ENCODE measurements around the gene CTRB2. TPM values are rescaled to one million over a fixed set of nuclear protein-coding genes. Genes with fewer than 3 reads are reported as not detected.

The CTRB2 gene
- total RNA-seq, 1 donor from 2014 or later = not detected

DNA sequence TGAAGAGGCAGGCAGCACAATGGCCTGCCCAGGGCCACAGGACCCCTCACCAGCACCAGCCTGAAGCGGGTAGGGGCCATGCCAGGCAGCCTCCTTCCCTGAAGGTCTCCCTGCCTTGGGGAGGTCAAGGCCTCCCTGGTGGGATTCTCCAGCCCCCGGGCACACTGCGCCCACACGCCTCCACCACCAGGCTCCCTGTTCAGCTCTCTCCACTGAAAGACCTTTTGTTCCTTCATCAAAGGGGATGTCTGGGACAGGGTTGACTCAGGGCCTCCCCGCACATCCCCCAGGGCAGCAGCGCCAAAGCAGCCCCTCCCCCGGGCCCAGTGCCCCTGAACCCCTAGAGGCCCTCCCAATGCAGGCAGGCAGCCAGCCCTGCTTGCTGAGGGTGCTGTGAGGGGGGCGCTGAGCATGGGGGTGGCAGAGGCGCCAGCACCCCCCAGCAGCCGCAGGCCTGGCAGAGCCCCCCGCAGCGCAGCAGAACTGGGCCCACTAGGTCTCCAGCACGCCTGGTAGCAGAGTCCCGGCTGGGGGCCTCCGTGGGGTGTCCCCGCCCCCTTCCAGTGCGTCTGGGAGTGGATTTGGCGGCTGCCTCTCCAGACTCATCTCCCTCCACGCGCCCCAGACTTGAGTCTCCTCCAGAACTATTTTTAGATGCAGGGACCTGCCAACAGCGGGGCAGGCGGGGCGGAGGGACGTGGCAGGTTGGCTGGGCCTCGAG, 31.3 kb upstream of the CTRB2 start:
- Mint-ChIP-seq H3K27me3 (ENCODE audit: insufficient read depth) (peaks cover 7% of the 10 kb centered on the region), H3K4me3 (no peak overlapping the region), H3K9me3 (no peaks in the 10 kb centered on the region), H3K4me1 (ENCODE audit: low read depth) (no peaks in the 10 kb centered on the region), H3K36me3 (ENCODE audit: low read depth) (no peaks in the 10 kb centered on the region), H3K27ac (no peak overlapping the region)
- DNase-seq (ENCODE audit: low spot score) = no peak
- intact Hi-C loops (cut with micrococcal nuclease) = no loop called here

GRCh38 chr16:75237398-75238131, 30.6 kb upstream of the CTRB2 start:
- intact Hi-C loops (cut with micrococcal nuclease) = no loop called here
- Mint-ChIP-seq H3K4me3 (no peak overlapping the region), H3K9me3 (no peaks in the 10 kb centered on the region), H3K36me3 (ENCODE audit: low read depth) (no peaks in the 10 kb centered on the region), H3K27ac (no peak overlapping the region), H3K27me3 (ENCODE audit: insufficient read depth) (peaks cover 7% of the 10 kb centered on the region), H3K4me1 (ENCODE audit: low read depth) (no peaks in the 10 kb centered on the region)
- DNase-seq (ENCODE audit: low spot score) = no peak

- no peaks in the 10 kb centered on the region for H3K4me1 Mint-ChIP-seq (ENCODE audit: low read depth)
- no peak overlapping the region for H3K4me3 Mint-ChIP-seq
- H3K27ac Mint-ChIP-seq = no peak overlapping the region
- peaks cover 7% of the 10 kb centered on the region for H3K27me3 Mint-ChIP-seq (ENCODE audit: insufficient read depth)
- intact Hi-C loops (cut with micrococcal nuclease) = no loop called here
- no peaks in the 10 kb centered on the region for H3K36me3 Mint-ChIP-seq (ENCODE audit: low read depth)
- H3K9me3 Mint-ChIP-seq = no peaks in the 10 kb centered on the region
- no peak for DNase-seq (ENCODE audit: low spot score)
Observed at GRCh38 chr16:75236736-75237397, 29.9 kb upstream of the CTRB2 start.

GRCh38 chr16:75236232-75236631, 29.3 kb upstream of the CTRB2 start:
- H3K4me3 Mint-ChIP-seq = no peak overlapping the region
- H3K9me3 Mint-ChIP-seq = no peaks in the 10 kb centered on the region
- no peak for DNase-seq (ENCODE audit: low spot score)
- no peaks in the 10 kb centered on the region for H3K4me1 Mint-ChIP-seq (ENCODE audit: low read depth)
- intact Hi-C loops (cut with micrococcal nuclease) = no loop called here
- no peaks in the 10 kb centered on the region for H3K36me3 Mint-ChIP-seq (ENCODE audit: low read depth)
- no peak overlapping the region for H3K27ac Mint-ChIP-seq
- H3K27me3 Mint-ChIP-seq (ENCODE audit: insufficient read depth) = peaks cover 7% of the 10 kb centered on the region

DNA sequence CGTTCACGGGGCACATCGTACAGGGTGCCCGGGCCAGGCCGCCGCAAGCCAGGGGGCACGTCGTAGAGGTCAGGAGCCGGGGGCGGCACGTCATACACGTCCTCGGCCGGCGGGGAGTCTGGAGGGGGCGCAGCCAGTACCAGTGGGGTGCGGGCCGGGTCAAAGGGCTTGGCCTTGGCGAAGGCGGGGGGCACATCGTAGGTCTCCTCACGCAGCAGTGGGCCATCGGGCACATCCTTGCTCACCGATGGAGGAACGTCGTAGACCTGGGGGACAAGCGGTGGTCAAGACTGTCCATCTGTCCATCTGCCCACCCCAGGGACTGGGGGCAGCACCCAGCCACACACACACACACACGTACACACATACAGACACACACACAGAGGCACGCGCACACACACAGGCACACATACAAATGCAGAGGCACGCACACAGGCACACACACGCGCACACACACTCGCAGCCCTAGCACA, 28.8 kb upstream of the CTRB2 start:
- peaks cover 8% of the 10 kb centered on the region for H3K27me3 Mint-ChIP-seq (ENCODE audit: insufficient read depth)
- H3K9me3 Mint-ChIP-seq = no peaks in the 10 kb centered on the region
- no peak overlapping the region for H3K27ac Mint-ChIP-seq
- H3K4me1 Mint-ChIP-seq (ENCODE audit: low read depth) = no peaks in the 10 kb centered on the region
- intact Hi-C loops (cut with micrococcal nuclease) = no loop called here
- no peak overlapping the region for H3K4me3 Mint-ChIP-seq
- H3K36me3 Mint-ChIP-seq (ENCODE audit: low read depth) = no peaks in the 10 kb centered on the region
- DNase-seq (ENCODE audit: low spot score) = no peak

DNA sequence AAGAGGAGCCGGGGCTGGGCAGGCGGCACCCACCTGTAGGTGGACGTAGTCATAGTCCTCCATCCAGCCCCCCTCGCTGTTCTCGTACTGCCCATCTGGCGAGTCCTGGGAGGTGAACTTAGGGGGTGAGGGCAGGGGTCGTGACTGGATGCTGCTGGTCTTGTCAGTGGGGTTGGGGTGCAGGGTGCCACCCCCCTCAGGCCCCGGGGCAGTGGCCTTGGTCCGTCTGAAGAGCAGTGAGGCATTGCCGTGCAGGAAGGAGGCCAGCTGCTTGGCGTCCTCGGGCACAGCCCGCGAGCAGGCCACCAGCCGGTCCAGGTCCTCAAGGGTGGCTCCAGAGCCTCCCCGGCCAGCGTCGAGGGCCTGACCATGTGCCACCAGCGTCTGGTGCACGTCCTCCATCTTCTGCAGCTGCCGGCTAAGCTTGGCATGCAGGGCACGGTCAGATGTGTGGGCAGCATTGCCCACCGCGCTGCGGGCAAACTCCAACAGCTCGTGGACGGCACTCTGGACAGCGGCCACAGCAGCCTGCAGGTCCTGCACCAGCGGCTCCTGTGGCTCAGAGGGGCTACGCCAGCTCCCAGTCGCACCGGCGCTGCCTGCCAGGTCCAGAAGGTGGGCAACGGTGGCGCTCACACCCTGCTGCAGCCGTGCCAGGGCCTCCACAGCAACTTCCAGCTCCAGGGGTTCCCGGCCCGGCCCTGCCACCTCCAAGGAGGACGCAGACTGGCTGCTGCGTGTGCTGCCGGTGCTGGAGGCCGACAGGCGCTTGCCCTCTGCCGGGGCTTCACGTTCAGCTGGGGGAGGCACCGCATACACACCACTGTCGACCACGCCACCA, 28.1 kb upstream of the CTRB2 start:
- no peaks in the 10 kb centered on the region for H3K36me3 Mint-ChIP-seq (ENCODE audit: low read depth)
- intact Hi-C loops (cut with micrococcal nuclease) = loop anchor here (1.0 to 5.0 kb wide), 3 partner anchors 38 to 168 kb away; no protein-coding TSS in a partner anchor
- no peak overlapping the region for H3K27ac Mint-ChIP-seq
- no peak for DNase-seq (ENCODE audit: low spot score)
- no peak overlapping the region for H3K4me3 Mint-ChIP-seq
- H3K27me3 Mint-ChIP-seq (ENCODE audit: insufficient read depth) = peaks cover 13% of the 10 kb centered on the region
- no peaks in the 10 kb centered on the region for H3K9me3 Mint-ChIP-seq
- H3K4me1 Mint-ChIP-seq (ENCODE audit: low read depth) = no peaks in the 10 kb centered on the region

- H3K4me1 Mint-ChIP-seq (ENCODE audit: low read depth) = no peaks in the 10 kb centered on the region
- H3K27me3 Mint-ChIP-seq (ENCODE audit: insufficient read depth) = peaks cover 9% of the 10 kb centered on the region
Observed at GRCh38 chr16:75233611-75233938, 26.6 kb upstream of the CTRB2 start.

GRCh38 chr16:75231570-75231969, 24.6 kb upstream of the CTRB2 start:
- H3K4me3 Mint-ChIP-seq = no peak overlapping the region
- H3K27me3 Mint-ChIP-seq (ENCODE audit: insufficient read depth) = peaks cover 9% of the 10 kb centered on the region
- no peaks in the 10 kb centered on the region for H3K36me3 Mint-ChIP-seq (ENCODE audit: low read depth)
- no peak for DNase-seq (ENCODE audit: low spot score)
- no peaks in the 10 kb centered on the region for H3K4me1 Mint-ChIP-seq (ENCODE audit: low read depth)
- no peak overlapping the region for H3K27ac Mint-ChIP-seq
- H3K9me3 Mint-ChIP-seq = no peaks in the 10 kb centered on the region
- intact Hi-C loops (cut with micrococcal nuclease) = loop anchor here (5.0 kb wide), 1 partner anchor 34 kb away; no protein-coding TSS in a partner anchor

More at GRCh38 chr16:75233611-75233938, 26.6 kb upstream of the CTRB2 start:
- no peak overlapping the region for H3K4me3 Mint-ChIP-seq
- intact Hi-C loops (cut with micrococcal nuclease) = loop anchor here (1.0 to 5.0 kb wide), 2 partner anchors 36 to 531 kb away; no protein-coding TSS in a partner anchor
- peak overlapping the region; percentile 65 for H3K27ac Mint-ChIP-seq
- no peak for DNase-seq (ENCODE audit: low spot score)
- no peaks in the 10 kb centered on the region for H3K36me3 Mint-ChIP-seq (ENCODE audit: low read depth)
- no peaks in the 10 kb centered on the region for H3K9me3 Mint-ChIP-seq

- H3K27me3 Mint-ChIP-seq (ENCODE audit: insufficient read depth) = peaks cover 7% of the 10 kb centered on the region
- H3K4me3 Mint-ChIP-seq = no peak overlapping the region
- intact Hi-C loops (cut with micrococcal nuclease) = loop anchor here (5.0 kb wide), 1 partner anchor 33 kb away; no protein-coding TSS in a partner anchor
- no peak overlapping the region for H3K27ac Mint-ChIP-seq
- no peaks in the 10 kb centered on the region for H3K4me1 Mint-ChIP-seq (ENCODE audit: low read depth)
- no peaks in the 10 kb centered on the region for H3K36me3 Mint-ChIP-seq (ENCODE audit: low read depth)
- no peak for DNase-seq (ENCODE audit: low spot score)
- no peaks in the 10 kb centered on the region for H3K9me3 Mint-ChIP-seq
Observed at GRCh38 chr16:75230471-75231110, 23.6 kb upstream of the CTRB2 start.

GRCh38 chr16:75229172-75230031, 22.4 kb upstream of the CTRB2 start:
- intact Hi-C loops (cut with micrococcal nuclease) = loop anchor here (5.0 kb wide), 1 partner anchor 32 kb away; no protein-coding TSS in a partner anchor
- no peak for DNase-seq (ENCODE audit: low spot score)
- H3K9me3 Mint-ChIP-seq = no peaks in the 10 kb centered on the region
- no peak overlapping the region for H3K27ac Mint-ChIP-seq
- no peak overlapping the region for H3K4me3 Mint-ChIP-seq
- no peaks in the 10 kb centered on the region for H3K4me1 Mint-ChIP-seq (ENCODE audit: low read depth)
- H3K27me3 Mint-ChIP-seq (ENCODE audit: insufficient read depth) = peaks cover 7% of the 10 kb centered on the region
- H3K36me3 Mint-ChIP-seq (ENCODE audit: low read depth) = no peaks in the 10 kb centered on the region

GRCh38 chr16:75228143-75228976, 21.4 kb upstream of the CTRB2 start:
- Mint-ChIP-seq H3K36me3 (ENCODE audit: low read depth) (no peaks in the 10 kb centered on the region), H3K27ac (no peak overlapping the region), H3K9me3 (no peaks in the 10 kb centered on the region), H3K4me3 (no peak overlapping the region), H3K27me3 (ENCODE audit: insufficient read depth) (peaks cover 5% of the 10 kb centered on the region), H3K4me1 (ENCODE audit: low read depth) (no peaks in the 10 kb centered on the region)
- intact Hi-C loops (cut with micrococcal nuclease) = no loop called here
- DNase-seq (ENCODE audit: low spot score) = no peak
